Calu3 (cell line): Measurements from ENCODE around the gene MYO1H. TPM values are rescaled to one million over a fixed set of nuclear protein-coding genes. Genes with fewer than 3 reads are reported as not detected.
"Not testable (repeated sequence)": the region's sequence is repeated elsewhere in the genome, so short reads cannot be mapped to it uniquely, and the experiment has no call there.

Experiments
- BruUV-seq: library from RNA; stranded (reverse); fragments of 400-500 nt; replicated peaks from 2 replicates; lab custom pipeline; 2021; lab: Mats Ljungman, UMichigan
- CTCF ChIA-PET: fragments of 300-600 bp; sonication (Branson Sonifier 250); formaldehyde crosslinking; loops from one replicate; lab custom pipeline; 2022; ENCODE audit warnings: antibody characterized with exemption; lab: Charles Lee
- DNase-seq: peaks from one replicate; pipeline ENCODE4 v3.0.0; 2022
- H3K27ac Mint-ChIP-seq: one replicate; pipeline ENCODE4 v1.8.0; 2022; ENCODE audit warnings: mixed read lengths; ENCODE audit not compliant: unreplicated experiment
- H3K27me3 Mint-ChIP-seq: one replicate; pipeline ENCODE4 v1.8.0; 2022; ENCODE audit warnings: mixed read lengths; ENCODE audit not compliant: unreplicated experiment
- H3K36me3 Mint-ChIP-seq: one replicate; pipeline ENCODE4 v1.8.0; 2022; ENCODE audit warnings: mild to moderate bottlenecking, moderate library complexity, mixed read lengths; ENCODE audit not compliant: insufficient read depth, unreplicated experiment
- H3K4me1 Mint-ChIP-seq: one replicate; pipeline ENCODE4 v1.8.0; 2022; ENCODE audit warnings: mild to moderate bottlenecking, low read depth, mixed read lengths; ENCODE audit not compliant: unreplicated experiment
- H3K4me3 Mint-ChIP-seq: one replicate; pipeline ENCODE4 v1.8.0; 2022; ENCODE audit warnings: mild to moderate bottlenecking, low read depth, moderate library complexity, mixed read lengths; ENCODE audit not compliant: unreplicated experiment
- H3K9me3 Mint-ChIP-seq: one replicate; pipeline ENCODE4 v1.8.0; 2022; ENCODE audit warnings: low read depth, mixed read lengths; ENCODE audit not compliant: unreplicated experiment
- CTCF ChIP-seq: fragments of 200-600 bp; IDR thresholded peaks from one replicate; pipeline ENCODE4 v1.8.0; 2022; ENCODE audit warnings: antibody characterized with exemption; ENCODE audit not compliant: unreplicated experiment
- intact Hi-C: fragments of 100-400 bp; cut with micrococcal nuclease; formaldehyde crosslinking; loops from one replicate; pipeline ENCODE4 v1.10.0; 2022; ENCODE audit not compliant: unreplicated experiment
- total RNA-seq: library from RNA; stranded (reverse); gene quantifications from 2 replicates; pipeline ENCODE4 v1.2.3, GENCODE V29; 2022

The MYO1H gene
- total RNA-seq, 1 experiment from 2014 or later: not detected

- BruUV-seq: no TSS peak
- TF ChIP-seq CTCF: no peak
- H3K9me3 Mint-ChIP-seq: no peaks in the 10 kb centered on the region
- peaks cover 58% of the 10 kb centered on the region for H3K27me3 Mint-ChIP-seq
- CTCF ChIA-PET: interaction anchor here (0.7 to 1.0 kb wide), 3 partner anchors 10 to 203 kb away, joined by 3 to 4 read pairs (median 4); no protein-coding TSS in a partner anchor
- intact Hi-C loops: no loop called here
- DNase-seq: no peak
- H3K4me1 Mint-ChIP-seq: no peaks in the 10 kb centered on the region
- H3K27ac Mint-ChIP-seq: no peak overlapping the region
- no peaks in the 10 kb centered on the region for H3K36me3 Mint-ChIP-seq
- no peak overlapping the region for H3K4me3 Mint-ChIP-seq
Measured at GRCh38 chr12:109394891-109395290, 47.2 kb downstream of the MYO1H start.

GRCh38 chr12:109404841-109405240 lies 57.1 kb downstream of the MYO1H start:
- H3K4me3 Mint-ChIP-seq, H3K36me3 Mint-ChIP-seq, DNase-seq: not testable (repeated sequence)

GRCh38 chr12:109406147-109406546 lies 58.4 kb downstream of the MYO1H start:
- intact Hi-C loops, BruUV-seq, H3K27ac Mint-ChIP-seq, H3K9me3 Mint-ChIP-seq, H3K36me3 Mint-ChIP-seq, DNase-seq, H3K4me1 Mint-ChIP-seq, H3K4me3 Mint-ChIP-seq: not testable (repeated sequence)
- H3K27me3 Mint-ChIP-seq: peaks cover 53% of the 10 kb centered on the region
- CTCF ChIA-PET: interaction anchor here (0.8 kb wide), 1 partner anchor 10 kb away, joined by 3 read pairs; no protein-coding TSS in a partner anchor

More at GRCh38 chr12:109404841-109405240, 57.1 kb downstream of the MYO1H start:
- CTCF ChIA-PET, intact Hi-C loops, H3K9me3 Mint-ChIP-seq, H3K4me1 Mint-ChIP-seq, BruUV-seq, H3K27ac Mint-ChIP-seq: not testable (repeated sequence)
- H3K27me3 Mint-ChIP-seq: peaks cover 66% of the 10 kb centered on the region

GRCh38 chr12:109418848-109419480 lies 71.3 kb downstream of the MYO1H start:
- no peak for DNase-seq
- TF ChIP-seq CTCF: no peak
- Mint-ChIP-seq H3K36me3 (no peaks in the 10 kb centered on the region), H3K4me1 (no peaks in the 10 kb centered on the region), H3K9me3 (no peaks in the 10 kb centered on the region), H3K27me3 (peaks cover 51% of the 10 kb centered on the region), H3K27ac (no peak overlapping the region), H3K4me3 (no peak overlapping the region)
- BruUV-seq: no TSS peak
- intact Hi-C loops: no loop called here
- CTCF ChIA-PET: interaction anchor here (0.7 to 1.7 kb wide), 2 partner anchors 9 to 118 kb away, joined by 3 to 5 read pairs; no protein-coding TSS in a partner anchor

- no TSS peak for BruUV-seq
- intact Hi-C loops: no loop called here
- Mint-ChIP-seq H3K9me3 (no peaks in the 10 kb centered on the region), H3K27ac (no peak overlapping the region), H3K36me3 (no peaks in the 10 kb centered on the region), H3K4me1 (no peaks in the 10 kb centered on the region), H3K4me3 (no peak overlapping the region), H3K27me3 (peaks cover 76% of the 10 kb centered on the region)
- DNase-seq: no peak
- CTCF ChIA-PET: no interaction called here
- TF ChIP-seq CTCF: no peak
Measured at GRCh38 chr12:109421355-109422087, 73.8 kb downstream of the MYO1H start.
